HCT116 (cell line): ENCODE results near the gene SULT1B1.

Experiments used
- CTCF ChIP-seq, 3 experiments: fragments of 200-600 bp in 1 of 3; sonication (generic) in 1 of 3; IDR thresholded peaks in 2 of 3; conservative IDR thresholded peaks in 1 of 3; 2 replicates each; pipeline ENCODE4 v1.5.1; 2012 to 2017; ENCODE audit warnings: low read depth in 2 of 3, low read length in 2 of 3, antibody characterized with exemption in 1 of 3, borderline replicate concordance in 1 of 3, control low read depth in 1 of 3, mild to moderate bottlenecking in 1 of 3, mixed read lengths in 1 of 3, mixed run types in 1 of 3, moderate library complexity in 1 of 3; ENCODE audit not compliant: insufficient read depth in 1 of 3
- EZH2 ChIP-seq: fragments of 200-600 bp; sonication (generic); IDR thresholded peaks from 2 replicates; pipeline ENCODE4 v1.6.1; 2017; ENCODE audit warnings: antibody characterized with exemption, mixed run types
- POLR2A ChIP-seq: IDR thresholded peaks from 2 replicates; pipeline ENCODE4 v1.7.0; 2011; ENCODE audit warnings: borderline replicate concordance; ENCODE audit not compliant: insufficient read depth, insufficient read length; ENCODE audit errors: extremely low read depth
- POLR2AphosphoS5 ChIP-seq: IDR thresholded peaks from 2 replicates; pipeline ENCODE4 v1.6.1; 2011; ENCODE audit warnings: mild to moderate bottlenecking, low read depth, low read length, moderate library complexity

DNA sequence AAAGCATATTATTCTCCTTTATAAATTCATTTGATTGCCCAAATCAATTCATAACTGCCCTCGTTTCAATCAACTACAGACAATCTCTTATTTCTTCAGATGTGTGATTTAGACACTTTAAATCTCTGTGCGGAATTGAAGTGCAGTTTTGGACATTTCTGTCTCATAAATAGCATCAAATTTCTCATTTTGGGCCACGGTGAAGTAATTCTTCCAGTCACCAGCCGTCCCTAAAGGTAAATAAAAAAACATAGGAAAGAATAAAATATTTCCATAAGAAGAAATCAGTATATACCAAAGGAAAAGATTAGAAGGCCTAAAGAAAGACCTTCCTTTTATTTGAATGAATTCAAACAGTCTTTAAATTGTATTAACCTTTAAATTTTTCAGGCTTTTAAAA lies 33.4 kb downstream of the SULT1B1 start:
- TF ChIP-seq CTCF (IDR thresholded peaks at IDR 0.05 in 2 of 3, conservative IDR thresholded peaks at IDR 0.05 in 1 of 3; ENCODE audit: borderline replicate concordance in 1 of 3, insufficient read depth in 1 of 3, low read depth in 2 of 3, low read length in 2 of 3) (no peak), POLR2AphosphoS5 (no peak), POLR2A (no peak), EZH2 (no peak)
